Heart left ventricle (tissue), 16 donors: Measurements from ENCODE around the gene GNB1L. TPM values are rescaled to one million over a fixed set of nuclear protein-coding genes. Genes with fewer than 3 reads are reported as not detected.
"Not testable (repeated sequence)": the region's sequence is repeated elsewhere in the genome, so short reads cannot be mapped to it uniquely, and the experiment has no call there.

ENCODE experiments used
- ATAC-seq, 4 donors: fragments of 200-7000 bp; cut with Tn5 transposase; one replicate each; pipeline ENCODE4 v1.9.1; 2020 to 2022; ENCODE audit warnings: moderate library complexity in 4 of 4, mild to moderate bottlenecking in 3 of 4, moderate number of reproducible peaks in 1 of 4
- DNase-seq, 5 donors: peaks; one replicate each; pipeline ENCODE4 v3.0.0-alpha.2; 2020
- H3K27ac ChIP-seq, 12 donors: fragments of 200-600 bp; sonication (generic) in 4 of 12; one replicate each; pipeline versions ENCODE4 v1.5.0 to v1.8.0; 2016 to 2022; ENCODE audit warnings: mild to moderate bottlenecking in 2 of 12
- H3K27me3 ChIP-seq, 9 donors: fragments of 200-600 bp; sonication (generic) in 2 of 9; one replicate each; pipeline versions ENCODE4 v1.5.1 to v1.8.0; 2016 to 2022; ENCODE audit warnings: mild to moderate bottlenecking in 3 of 9
- H3K36me3 ChIP-seq, 9 donors: fragments of 200-600 bp; sonication (generic) in 2 of 9; one replicate each; pipeline versions ENCODE4 v1.5.0 to v1.8.0; 2018 to 2022; ENCODE audit warnings: mild to moderate bottlenecking in 2 of 9
- H3K4me1 ChIP-seq, 12 donors: fragments of 200-600 bp; sonication (generic) in 4 of 12; one replicate each; pipeline versions ENCODE4 v1.5.0 to v1.8.0; 2016 to 2022; ENCODE audit warnings: mild to moderate bottlenecking in 3 of 12
- H3K4me3 ChIP-seq, 12 donors: fragments of 200-600 bp; sonication (generic) in 4 of 12; one replicate each; pipeline versions ENCODE4 v1.5.0 to v1.8.0; 2017 to 2022; ENCODE audit warnings: mild to moderate bottlenecking in 9 of 12, moderate library complexity in 4 of 12
- H3K9me3 ChIP-seq, 12 donors: fragments of 200-600 bp; sonication (generic) in 4 of 12; one replicate each; pipeline versions ENCODE4 v1.5.0 to v1.8.0; 2016 to 2022; ENCODE audit warnings: mild to moderate bottlenecking in 1 of 12
- POLR2A ChIP-seq, 2 donors: fragments of 450-650 bp; IDR thresholded peaks; one replicate each; pipeline ENCODE4 v1.6.1; 2017; ENCODE audit warnings: antibody characterized with exemption in 2 of 2, mild to moderate bottlenecking in 2 of 2, moderate library complexity in 2 of 2
- WGBS, 4 donors: extraction: QIAGEN DNeasy Blood & Tissue Kit in 2 of 4; methylation state at CpG; one replicate each; pipeline versions ENCODE4 v1.1.5 to v1.1.7; 2013 to 2018; 5-methylcytosine and 5-hydroxymethylcytosine counted together
- intact Hi-C, 10 donors: fragments of 100-400 bp; cut with DNase I; formaldehyde crosslinking; loops; one replicate each; pipeline versions ENCODE4 v1.11.1 to v1.14.2; 2022
- polyA plus RNA-seq, 2 donors: library from polyadenylated mRNA; stranded (reverse); fragments of 200-250 nt; gene quantifications; one replicate each; pipeline ENCODE4 v1.2.3, GENCODE V29; 2013
- total RNA-seq, 9 donors: library from RNA; depleted of rRNA in 2 of 9; stranded (reverse); fragments of >200 nt in 2 of 9; fragmentation: NEBNext Ultra II Directional in 3 of 9; extraction: Animal tissue kit (Norgen Biotek cat#: 25700) in 3 of 9; gene quantifications; one replicate each; pipeline versions ENCODE4 v1.1.0 to v1.2.4, GENCODE V29; 2016 to 2023
- TF ChIP-seq, protein P1 (sequence below), 12 donors: fragments of 200-600 bp; sonication (generic) in 4 of 12; IDR thresholded peaks; one replicate each; pipeline versions ENCODE4 v1.5.0 to v1.8.0; 2018 to 2022; ENCODE audit warnings: antibody characterized with exemption in 12 of 12, mild to moderate bottlenecking in 5 of 12
- donor health status: ischemic (EF 13 %, LVEDD 7.1; RV severe dilation, severe dysfunction).
- donor health status: healthy with polysubstance abuse.
- donor health status: DM: no; HTN: yes; CAD: no.
- donor health status: DM: no; HTN: no; CAD: no.
- donor health status: ischemic (EF 25% LVEDD 6.9; RV normal size, moderate dysfunction).
- donor health status: ischemic (EF 25% LVEDD 5.7; RV mildly dilated, moderate dysfunction).
- donor health status: healthy.
- donor health status: DM: yes; HTN: yes; CAD: no.
- donor health status: ischemic (EF 35%, LVEDD 5.7; RV mildly dilated, moderate dysfunction).
- donor health status: nonischemic (EF 11% LVEDD 7.7; RV severe dilation, severe dysfunction).
- donor health status: DM: yes; HTN: yes; CAD: no.
- donor health status: PGD.
- donor health status: ischemic (EF 29% LVEDD 5.4; RV normal size, mild dysfunction).
- donor health status: nonischemic (EF 23%, LVEDD 6.1; RV moderate dilation, normal function).

Gene GNB1L
- total and polyA plus RNA-seq, 11 donors = 1.6 to 9.2 (median 2.4) TPM

DNA sequence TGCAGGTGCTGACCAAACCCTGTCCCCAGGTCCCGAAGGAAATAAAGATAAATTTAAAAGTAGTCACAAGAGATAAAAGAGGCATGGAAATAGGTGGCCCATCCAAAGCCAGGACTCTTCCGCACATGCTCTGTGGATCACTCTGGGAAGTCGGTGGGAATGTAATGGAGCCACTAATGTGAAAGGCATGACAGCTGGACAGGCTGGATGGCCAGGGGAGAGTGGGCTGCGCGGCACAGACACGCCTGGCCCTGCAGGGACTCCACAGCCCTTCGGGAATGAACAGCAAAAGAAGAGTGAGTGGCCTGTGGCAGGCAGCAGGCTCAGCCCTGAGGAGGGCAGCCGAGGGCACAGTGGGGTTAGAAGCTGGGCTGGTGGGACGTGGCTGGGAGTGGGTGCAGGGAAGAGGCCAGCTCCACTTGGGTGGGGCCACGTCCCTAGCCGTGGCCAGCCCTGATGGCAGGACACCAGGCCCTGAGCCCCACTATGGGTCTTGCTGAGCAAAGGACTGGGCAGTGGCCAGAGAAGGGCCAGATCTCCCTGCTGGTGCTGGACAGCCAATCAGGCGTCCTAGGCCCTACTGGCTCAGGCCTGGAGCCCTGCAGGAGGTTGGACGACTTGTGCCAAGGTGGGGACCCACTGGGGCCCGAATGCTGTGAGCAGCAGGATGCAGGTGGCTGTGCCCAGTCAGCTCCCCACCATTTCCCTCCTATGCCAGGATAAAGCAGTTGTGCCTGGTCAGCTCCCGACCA is 31.3 kb upstream of the GNB1L start:
- 84 to 93% (median 89%) methylated on average over 11 to 15 of the region's 15 CpGs for WGBS, 4 donors
- intact Hi-C loops = no loop called here
- H3K9me3 ChIP-seq = no peaks in the 10 kb centered on the region
- TF ChIP-seq POLR2A (IDR thresholded peaks at IDR 0.05) = no peak
- TF ChIP-seq, protein P1, sequence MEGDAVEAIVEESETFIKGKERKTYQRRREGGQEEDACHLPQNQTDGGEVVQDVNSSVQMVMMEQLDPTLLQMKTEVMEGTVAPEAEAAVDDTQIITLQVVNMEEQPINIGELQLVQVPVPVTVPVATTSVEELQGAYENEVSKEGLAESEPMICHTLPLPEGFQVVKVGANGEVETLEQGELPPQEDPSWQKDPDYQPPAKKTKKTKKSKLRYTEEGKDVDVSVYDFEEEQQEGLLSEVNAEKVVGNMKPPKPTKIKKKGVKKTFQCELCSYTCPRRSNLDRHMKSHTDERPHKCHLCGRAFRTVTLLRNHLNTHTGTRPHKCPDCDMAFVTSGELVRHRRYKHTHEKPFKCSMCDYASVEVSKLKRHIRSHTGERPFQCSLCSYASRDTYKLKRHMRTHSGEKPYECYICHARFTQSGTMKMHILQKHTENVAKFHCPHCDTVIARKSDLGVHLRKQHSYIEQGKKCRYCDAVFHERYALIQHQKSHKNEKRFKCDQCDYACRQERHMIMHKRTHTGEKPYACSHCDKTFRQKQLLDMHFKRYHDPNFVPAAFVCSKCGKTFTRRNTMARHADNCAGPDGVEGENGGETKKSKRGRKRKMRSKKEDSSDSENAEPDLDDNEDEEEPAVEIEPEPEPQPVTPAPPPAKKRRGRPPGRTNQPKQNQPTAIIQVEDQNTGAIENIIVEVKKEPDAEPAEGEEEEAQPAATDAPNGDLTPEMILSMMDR (IDR thresholded peaks at IDR 0.05) = no peak
- no peaks in the 10 kb centered on the region for H3K27me3 ChIP-seq
- H3K36me3 ChIP-seq = peaks cover 0 to 7% (median 2%) of the 10 kb centered on the region in 9 donors
- peak overlapping the region in 1 of 12 donors; percentile 83 for H3K27ac ChIP-seq
- H3K4me1 ChIP-seq = peaks cover 0 to 33% (median 8%) of the 10 kb centered on the region in 12 donors
- DNase-seq (peak in 3 of 5 donors; percentile 9 to 46 (median 23)), ATAC-seq (no peak)
- H3K4me3 ChIP-seq = no peak overlapping the region

DNA sequence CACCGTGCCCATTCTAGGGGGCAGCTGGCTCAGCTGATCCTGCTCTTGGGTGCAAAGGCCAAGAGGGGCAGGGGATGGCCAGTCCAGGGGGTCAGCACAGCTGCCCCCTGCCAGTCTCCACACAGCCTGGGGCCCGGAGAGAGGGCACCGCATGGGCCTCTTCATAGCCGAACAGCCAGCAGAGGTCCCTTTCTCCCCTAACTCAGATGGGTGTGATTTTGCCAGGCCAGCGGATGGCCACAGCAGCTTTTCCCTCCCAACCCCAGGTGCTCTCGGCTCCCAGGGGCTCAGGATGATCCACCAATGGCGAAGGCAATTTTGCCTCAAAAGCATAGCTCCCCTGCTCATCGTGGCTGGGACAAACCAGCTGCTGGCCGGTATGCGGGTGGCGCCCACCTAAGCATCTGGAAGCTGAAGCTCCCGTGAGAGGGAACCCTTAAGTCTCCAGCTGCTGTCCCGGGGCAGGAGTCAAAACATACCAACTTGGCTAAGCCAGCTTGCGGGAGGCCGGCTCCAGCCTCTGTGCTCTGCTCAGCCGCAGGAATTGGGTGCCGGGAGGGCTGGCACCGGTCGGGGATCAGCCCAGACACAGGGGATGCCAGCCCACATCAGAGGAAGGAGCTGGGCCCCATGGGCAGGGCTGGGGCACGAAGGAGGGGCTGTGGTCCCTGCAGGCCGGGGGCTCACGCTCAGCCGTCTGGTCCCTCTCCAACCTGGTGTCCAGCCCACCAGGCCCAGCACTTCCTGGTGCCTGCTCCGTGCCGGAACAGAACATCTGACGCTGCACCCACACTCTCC is 30.5 kb upstream of the GNB1L start:
- Histone ChIP-seq H3K4me3 (no peak overlapping the region), H3K9me3 (no peaks in the 10 kb centered on the region), H3K36me3 (peaks cover 0 to 7% (median 2%) of the 10 kb centered on the region in 9 donors), H3K27me3 (no peaks in the 10 kb centered on the region), H3K4me1 (peaks cover 0 to 33% (median 10%) of the 10 kb centered on the region in 12 donors), H3K27ac (no peak overlapping the region)
- no peak for ATAC-seq
- intact Hi-C loops = no loop called here
- no peak for TF ChIP-seq POLR2A (IDR thresholded peaks at IDR 0.05)
- TF ChIP-seq, protein P1 (IDR thresholded peaks at IDR 0.05) = no peak
- WGBS, 4 donors = 91 to 94% (median 92%) methylated on average over 12 to 26 of the region's 26 CpGs
- DNase-seq = peak in 2 of 5 donors; percentile 9 to 11

DNA sequence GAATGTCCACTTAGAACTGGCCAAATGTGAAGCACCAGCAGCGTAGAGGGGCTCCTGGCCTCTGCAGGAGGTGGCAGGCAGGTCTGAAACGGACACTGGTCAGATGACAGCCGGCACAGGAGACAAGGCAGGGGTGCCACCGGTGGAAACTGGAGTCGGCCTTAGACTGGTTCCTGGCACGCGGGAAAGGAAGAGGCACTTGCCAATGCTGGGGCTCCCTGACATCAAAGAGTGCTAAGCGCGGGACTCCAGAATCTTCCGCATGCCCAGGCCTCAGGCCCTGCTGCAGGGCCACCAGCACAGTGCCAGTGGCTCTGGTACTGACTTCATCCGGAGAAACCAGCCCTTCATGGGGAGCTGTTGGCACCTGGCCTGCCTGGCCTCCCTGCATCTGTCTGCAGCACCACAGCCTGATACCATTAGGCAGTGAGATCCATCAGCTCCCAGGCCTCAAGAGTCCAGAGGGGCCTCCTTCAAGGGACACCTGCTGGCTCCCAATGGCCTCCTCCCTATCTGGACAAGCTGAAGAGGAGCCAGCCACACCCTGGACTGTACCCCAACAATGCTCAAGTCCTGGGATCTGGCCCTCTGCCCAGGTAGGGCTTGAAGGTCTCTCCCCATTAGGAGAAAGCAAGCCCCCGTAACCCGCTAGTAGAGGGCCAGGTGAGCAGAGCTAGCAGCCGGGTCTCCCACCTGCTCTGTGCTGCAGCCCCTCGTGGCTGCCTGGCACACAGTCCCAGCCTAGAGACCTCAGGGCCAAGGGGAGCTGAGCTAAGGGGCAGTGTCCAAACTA is 29.7 kb upstream of the GNB1L start:
- DNase-seq (peak in 2 of 5 donors; percentile 15 to 22), ATAC-seq (no peak)
- no peaks in the 10 kb centered on the region for H3K27me3 ChIP-seq
- H3K27ac ChIP-seq = no peak overlapping the region
- no peaks in the 10 kb centered on the region for H3K9me3 ChIP-seq
- H3K4me1 ChIP-seq = peaks cover 0 to 33% (median 10%) of the 10 kb centered on the region in 12 donors
- no peak overlapping the region for H3K4me3 ChIP-seq
- peaks cover 0 to 12% (median 2%) of the 10 kb centered on the region in 9 donors for H3K36me3 ChIP-seq
- no peak for TF ChIP-seq POLR2A (IDR thresholded peaks at IDR 0.05)
- TF ChIP-seq, protein P1 (IDR thresholded peaks at IDR 0.05) = no peak
- intact Hi-C loops = no loop called here
- WGBS, 4 donors = 91 to 94% (median 93%) methylated on average over 11 to 15 of the region's 15 CpGs

DNA sequence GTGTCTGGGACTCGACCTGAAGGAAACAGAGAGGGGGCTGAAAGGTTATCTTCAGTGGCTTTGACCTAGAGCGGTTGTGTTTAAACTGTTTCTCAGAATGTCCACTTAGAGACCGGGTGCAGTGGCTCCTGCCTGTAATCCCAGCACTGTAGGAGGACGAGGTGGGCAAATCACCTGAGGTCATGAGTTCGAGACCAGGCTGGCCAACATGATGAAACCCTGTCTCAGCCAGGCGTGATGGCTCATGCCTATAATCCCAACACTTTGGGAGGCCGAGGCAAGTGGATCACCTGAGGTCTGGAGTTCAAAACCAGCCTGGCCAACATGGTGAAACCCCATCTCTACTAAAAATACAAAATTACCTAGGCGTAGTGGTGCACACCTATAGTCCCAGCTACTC is 28.8 kb upstream of the GNB1L start:
- H3K4me3 ChIP-seq, H3K9me3 ChIP-seq, ATAC-seq, H3K27me3 ChIP-seq, intact Hi-C loops, H3K27ac ChIP-seq: not testable (repeated sequence)
- H3K4me1 ChIP-seq = peaks cover 0 to 33% (median 10%) of the 10 kb centered on the region in 12 donors
- DNase-seq = peak in 1 of 5 donors; percentile 8
- WGBS, 4 donors = 87 to 96% (median 93%) methylated on average over 7 to 8 of the region's 8 CpGs
- peaks cover 0 to 12% (median 2%) of the 10 kb centered on the region in 9 donors for H3K36me3 ChIP-seq
